ENCODE results near the gene HOPX.
"Not testable (repeated sequence)": the region's sequence is repeated elsewhere in the genome, so short reads cannot be mapped to it uniquely, and the experiment has no call there.

Gene HOPX

GRCh38 chr4:56654238-56654632 lies 26.9 kb downstream of the HOPX start:
- DNase-seq (ENCODE audit: low read depth in 2 of 2): no peak

GRCh38 chr4:56653461-56654237 lies 27.4 kb downstream of the HOPX start:
- DNase-seq (ENCODE audit: low read depth in 2 of 2): no peak

GRCh38 chr4:56652196-56652595 lies 28.9 kb downstream of the HOPX start:
- DNase-seq (ENCODE audit: low read depth in 2 of 2): no peak

- DNase-seq (ENCODE audit: low read depth in 2 of 2): no peak
These were observed 30.1 kb downstream of the HOPX start for GRCh38 chr4:56651056-56651350.

GRCh38 chr4:56650262-56651055 lies 30.6 kb downstream of the HOPX start:
- no peak for DNase-seq (ENCODE audit: low read depth in 2 of 2)

GRCh38 chr4:56649445-56650261 lies 31.4 kb downstream of the HOPX start:
- DNase-seq (ENCODE audit: low read depth in 2 of 2): no peak

GRCh38 chr4:56648824-56649151 lies 32.3 kb downstream of the HOPX start:
- no peak for DNase-seq (ENCODE audit: low read depth in 2 of 2)

- DNase-seq (ENCODE audit: low read depth in 2 of 2): no peak
These were observed 32.9 kb downstream of the HOPX start for GRCh38 chr4:56648021-56648823.

GRCh38 chr4:56646341-56646740 lies 34.8 kb downstream of the HOPX start:
- DNase-seq (ENCODE audit: low read depth in 2 of 2): no peak

GRCh38 chr4:56643596-56643995 lies 37.5 kb downstream of the HOPX start:
- no peak for DNase-seq (ENCODE audit: low read depth in 2 of 2)

GRCh38 chr4:56641494-56642051 lies 39.5 kb downstream of the HOPX start:
- DNase-seq (ENCODE audit: low read depth in 2 of 2): no peak

- DNase-seq (ENCODE audit: low read depth in 2 of 2): no peak
These were observed 40.2 kb downstream of the HOPX start for GRCh38 chr4:56640621-56641493.

- DNase-seq (ENCODE audit: low read depth in 2 of 2): no peak
These were observed 43.3 kb downstream of the HOPX start for GRCh38 chr4:56637791-56638190.

- DNase-seq (ENCODE audit: low read depth in 2 of 2): no peak
These were observed 43.9 kb downstream of the HOPX start for GRCh38 chr4:56637154-56637553.

GRCh38 chr4:56634954-56635353 lies 46.1 kb downstream of the HOPX start:
- not testable (repeated sequence) for DNase-seq (ENCODE audit: low read depth in 2 of 2)

GRCh38 chr4:56633486-56633885 lies 47.6 kb downstream of the HOPX start:
- no peak for DNase-seq (ENCODE audit: low read depth in 2 of 2)

GRCh38 chr4:56630876-56631666 lies 50.0 kb downstream of the HOPX start:
- DNase-seq (ENCODE audit: low read depth in 2 of 2): no peak

GRCh38 chr4:56628592-56628991 lies 52.5 kb downstream of the HOPX start:
- DNase-seq (ENCODE audit: low read depth in 2 of 2): no peak

- no peak for DNase-seq (ENCODE audit: low read depth in 2 of 2)
These were observed 53.1 kb downstream of the HOPX start for GRCh38 chr4:56627985-56628384.

GRCh38 chr4:56627375-56627774 lies 53.7 kb downstream of the HOPX start:
- DNase-seq (ENCODE audit: low read depth in 2 of 2): no peak

Measured in stimulated activated CD4-positive, alpha-beta T cell treated with anti-CD3 and anti-CD28 coated beads, Interleukin-4, amount 100 ng/mL, for 48 hours (primary cell).